ENCODE results near the gene CREB5. TPM values are rescaled to one million over a fixed set of nuclear protein-coding genes. Genes with fewer than 3 reads are reported as not detected.

The CREB5 gene
- total RNA-seq, 1 experiment from 2014 or later, result 19.2 TPM

GRCh38 chr7:28516390-28517172, 104.3 kb downstream of the CREB5 start:
- Mint-ChIP-seq H3K27me3 (ENCODE audit: unreplicated experiment) (no peaks in the 10 kb centered on the region), H3K27ac (ENCODE audit: unreplicated experiment) (no peak overlapping the region), H3K9me3 (ENCODE audit: low read depth, unreplicated experiment) (no peaks in the 10 kb centered on the region), H3K4me1 (ENCODE audit: low read depth, unreplicated experiment) (no peaks in the 10 kb centered on the region), H3K4me3 (ENCODE audit: low read depth, unreplicated experiment) (no peak overlapping the region), H3K36me3 (ENCODE audit: insufficient read depth, unreplicated experiment) (no peaks in the 10 kb centered on the region)
- no peak for DNase-seq
- TF ChIP-seq CTCF (IDR thresholded peaks at IDR 0.05; ENCODE audit: unreplicated experiment), result no peak
- BruUV-seq (replicated peaks), result no TSS peak
- intact Hi-C loops (cut with micrococcal nuclease; ENCODE audit: unreplicated experiment), result no loop called here
- CTCF ChIA-PET, result no interaction called here

DNA sequence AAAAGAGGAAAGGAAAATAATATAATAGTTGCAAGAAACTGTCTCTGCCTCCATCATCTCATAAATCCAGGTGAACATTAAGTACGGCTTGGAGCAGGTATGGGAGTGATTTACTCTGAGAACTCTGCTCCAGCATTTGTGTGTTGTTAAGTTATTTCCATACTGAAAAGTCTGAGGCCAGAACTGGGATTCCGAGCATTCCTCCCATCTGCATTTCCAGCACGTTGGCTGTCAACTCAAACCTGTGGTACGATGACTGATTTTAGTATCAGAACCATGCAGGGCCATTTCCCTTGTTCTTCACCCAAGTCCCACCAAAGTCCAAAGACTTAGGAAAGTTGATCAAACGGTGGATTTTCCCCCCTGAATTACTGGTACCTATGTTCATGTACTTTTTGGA, 104.9 kb downstream of the CREB5 start:
- no peak for DNase-seq
- no peak overlapping the region for H3K4me3 Mint-ChIP-seq (ENCODE audit: low read depth, unreplicated experiment)
- H3K27me3 Mint-ChIP-seq (ENCODE audit: unreplicated experiment), result no peaks in the 10 kb centered on the region
- H3K27ac Mint-ChIP-seq (ENCODE audit: unreplicated experiment), result no peak overlapping the region
- no TSS peak for BruUV-seq (replicated peaks)
- no peak for TF ChIP-seq CTCF (IDR thresholded peaks at IDR 0.05; ENCODE audit: unreplicated experiment)
- no peaks in the 10 kb centered on the region for H3K9me3 Mint-ChIP-seq (ENCODE audit: low read depth, unreplicated experiment)
- H3K4me1 Mint-ChIP-seq (ENCODE audit: low read depth, unreplicated experiment), result no peaks in the 10 kb centered on the region
- H3K36me3 Mint-ChIP-seq (ENCODE audit: insufficient read depth, unreplicated experiment), result no peaks in the 10 kb centered on the region
- intact Hi-C loops (cut with micrococcal nuclease; ENCODE audit: unreplicated experiment), result no loop called here
- CTCF ChIA-PET, result no interaction called here

- no peak for DNase-seq
- H3K27me3 Mint-ChIP-seq (ENCODE audit: unreplicated experiment), result no peaks in the 10 kb centered on the region
- no peaks in the 10 kb centered on the region for H3K9me3 Mint-ChIP-seq (ENCODE audit: low read depth, unreplicated experiment)
- H3K36me3 Mint-ChIP-seq (ENCODE audit: insufficient read depth, unreplicated experiment), result no peaks in the 10 kb centered on the region
- BruUV-seq (replicated peaks), result no TSS peak
- H3K4me3 Mint-ChIP-seq (ENCODE audit: low read depth, unreplicated experiment), result no peak overlapping the region
- CTCF ChIA-PET, result no interaction called here
- no peaks in the 10 kb centered on the region for H3K4me1 Mint-ChIP-seq (ENCODE audit: low read depth, unreplicated experiment)
- intact Hi-C loops (cut with micrococcal nuclease; ENCODE audit: unreplicated experiment), result no loop called here
- no peak for TF ChIP-seq CTCF (IDR thresholded peaks at IDR 0.05; ENCODE audit: unreplicated experiment)
- H3K27ac Mint-ChIP-seq (ENCODE audit: unreplicated experiment), result no peak overlapping the region
Observed at GRCh38 chr7:28517606-28518005, 105.3 kb downstream of the CREB5 start.

GRCh38 chr7:28520074-28521015, 108.0 kb downstream of the CREB5 start:
- Mint-ChIP-seq H3K4me1 (ENCODE audit: low read depth, unreplicated experiment) (no peaks in the 10 kb centered on the region), H3K4me3 (ENCODE audit: low read depth, unreplicated experiment) (no peak overlapping the region), H3K27ac (ENCODE audit: unreplicated experiment) (no peak overlapping the region), H3K9me3 (ENCODE audit: low read depth, unreplicated experiment) (no peaks in the 10 kb centered on the region), H3K36me3 (ENCODE audit: insufficient read depth, unreplicated experiment) (no peaks in the 10 kb centered on the region), H3K27me3 (ENCODE audit: unreplicated experiment) (no peaks in the 10 kb centered on the region)
- no peak for TF ChIP-seq CTCF (IDR thresholded peaks at IDR 0.05; ENCODE audit: unreplicated experiment)
- no peak for DNase-seq
- intact Hi-C loops (cut with micrococcal nuclease; ENCODE audit: unreplicated experiment), result no loop called here
- CTCF ChIA-PET, result interaction anchor here (0.7 kb wide), 1 partner anchor 19 kb away, joined by 3 read pairs; no protein-coding TSS in a partner anchor
- BruUV-seq (replicated peaks), result no TSS peak

Measured in Calu3 (cell line).